HepG2 (cell line): ENCODE measurements around the gene INTS14. TPM values are rescaled to one million over a fixed set of nuclear protein-coding genes. Genes with fewer than 3 reads are reported as not detected.

ENCODE experiments used
- ATAC-seq: fragments of 200-7000 bp; cut with Tn5 transposase; 3 replicates; pipeline ENCODE4 v1.9.1; 2020; ENCODE audit warnings: mild to moderate bottlenecking, moderate library complexity
- BruUV-seq: library from RNA; stranded (reverse); fragments of 400-500 nt; replicated peaks from 2 replicates; lab custom pipeline; 2021; lab: Mats Ljungman, UMichigan
- CTCF ChIA-PET: fragments of 300-600 bp; formaldehyde crosslinking; extraction: SDS; loops from one replicate; lab custom pipeline; 2021; ENCODE audit warnings: low total read pairs, inconsistent platforms, low intra/inter-chr PET ratio; lab: Yijun Ruan, JAX
- POLR2A ChIA-PET: fragments of 350-600 bp; sonication (Branson Sonifier 250); formaldehyde crosslinking; loops from one replicate; lab custom pipeline; 2020; ENCODE audit warnings: antibody characterized with exemption, inconsistent platforms; lab: Yijun Ruan, JAX
- DNase-seq: peaks from one replicate; pipeline ENCODE4 v3.0.0-alpha.2; 2015; ENCODE audit warnings: low spot score
- FAIRE-seq: peaks from 3 replicates; lab custom pipeline; 2011; peaks lifted over from hg19 to GRCh38; lab: Jason Lieb, UNC
- H2AFZ ChIP-seq: one replicate; pipeline ENCODE4 v1.6.1; 2011; ENCODE audit warnings: low read length, inconsistent platforms
- H3K27ac ChIP-seq: fragments of 300-600 bp; 3 replicates; pipeline ENCODE4 v1.8.0; 2011; ENCODE audit warnings: mixed run types, mild to moderate bottlenecking, mixed read lengths, low read length, inconsistent platforms; ENCODE audit not compliant: insufficient read depth; ENCODE audit errors: extremely low read length
- H3K27me3 ChIP-seq, 2 experiments: fragments of 200-600 bp in 1 of 2; 2 replicates in 1 of 2; 3 replicates in 1 of 2; pipeline versions ENCODE4 v1.6.0 to v1.8.0; 2011; ENCODE audit warnings: low read length in 2 of 2, mild to moderate bottlenecking in 2 of 2, moderate library complexity in 2 of 2, inconsistent platforms in 1 of 2; ENCODE audit not compliant: insufficient read depth in 2 of 2, control insufficient read depth in 1 of 2
- H3K36me3 ChIP-seq, 2 experiments: fragments of 200-600 bp in 1 of 2; replicated peaks in 1 of 2; 2 replicates in 1 of 2; 3 replicates in 1 of 2; pipeline versions ENCODE4 v1.5.1 to v1.8.0; 2011; ENCODE audit warnings: low read length in 2 of 2, inconsistent platforms in 1 of 2; ENCODE audit not compliant: insufficient read depth in 2 of 2, control insufficient read depth in 1 of 2
- H3K4me1 ChIP-seq: 2 replicates; pipeline ENCODE4 v1.5.1; 2012; ENCODE audit warnings: low read length, inconsistent platforms; ENCODE audit not compliant: insufficient read depth
- H3K4me2 ChIP-seq: 2 replicates; pipeline ENCODE4 v1.6.0; 2011; ENCODE audit warnings: low read depth, low read length, inconsistent platforms
- H3K4me3 ChIP-seq, 3 experiments: fragments of 200-600 bp in 1 of 3; sonication (generic), shearing (Covaris generic) in 1 of 3; replicated peaks in 1 of 3; 2 replicates each; pipeline ENCODE4 v1.5.1; 2011 to 2016; ENCODE audit warnings: low read length in 3 of 3, inconsistent platforms in 2 of 3, low read depth in 2 of 3, mild to moderate bottlenecking in 2 of 3, control low read depth in 1 of 3, mixed read lengths in 1 of 3; ENCODE audit not compliant: insufficient read depth in 1 of 3
- H3K79me2 ChIP-seq: one replicate; pipeline ENCODE4 v1.6.1; 2011; ENCODE audit warnings: low read length, inconsistent platforms; ENCODE audit not compliant: insufficient read depth
- H3K9ac ChIP-seq: 2 replicates; pipeline ENCODE4 v1.6.0; 2011; ENCODE audit warnings: mild to moderate bottlenecking, low read depth, low read length, inconsistent platforms; ENCODE audit not compliant: insufficient read depth
- H3K9me3 ChIP-seq: 2 replicates; pipeline ENCODE4 v1.5.1; 2012; ENCODE audit warnings: mild to moderate bottlenecking, low read length
- H4K20me1 ChIP-seq: 2 replicates; pipeline ENCODE4 v1.6.0; 2011; ENCODE audit warnings: inconsistent platforms, mild to moderate bottlenecking, low read length, moderate library complexity; ENCODE audit not compliant: insufficient read depth
- CEBPG ChIP-seq: IDR thresholded peaks from 2 replicates; pipeline ENCODE4 v1.6.1; 2016
- HNF4A ChIP-seq: sonication (generic); formaldehyde crosslinking; IDR thresholded peaks from 2 replicates; pipeline ENCODE4 v1.4.0; 2020; ENCODE audit warnings: missing genetic modification reagents
- SIN3A ChIP-seq: IDR thresholded peaks from 2 replicates; pipeline ENCODE4 v1.6.1; 2011; ENCODE audit warnings: low read depth, mild to moderate bottlenecking, control low read depth, low read length, borderline replicate concordance
- SIX1 ChIP-seq: sonication (generic); formaldehyde crosslinking; IDR thresholded peaks from 2 replicates; pipeline ENCODE4 v1.4.0; 2020; ENCODE audit warnings: missing genetic modification reagents, borderline replicate concordance
- SIX4 ChIP-seq: sonication (generic); formaldehyde crosslinking; IDR thresholded peaks from 2 replicates; pipeline ENCODE4 v1.4.0; 2020; ENCODE audit warnings: missing genetic modification reagents
- ZBTB8A ChIP-seq: sonication (generic); formaldehyde crosslinking; IDR thresholded peaks from 2 replicates; pipeline ENCODE4 v1.4.0; 2020; ENCODE audit warnings: mild to moderate bottlenecking, low read depth, missing genetic modification reagents, borderline replicate concordance
- ZNF572 ChIP-seq: sonication (generic); formaldehyde crosslinking; IDR thresholded peaks from 2 replicates; pipeline ENCODE4 v1.5.1; 2020; ENCODE audit warnings: mild to moderate bottlenecking, missing genetic modification reagents
- WGBS: methylation state at CpG from one replicate; pipeline ENCODE4 v1.1.6; 2017; ENCODE audit warnings: low lambda C conversion rate; 5-methylcytosine and 5-hydroxymethylcytosine counted together
- in situ Hi-C: cut with HindIII; loops from 2 replicates; pipeline ENCODE4 v1.10.0; 2017; ENCODE audit warnings: low pct_unique_long_range_greater_than_20kb; ENCODE audit not compliant: extremely low pct_ligation_motif_present
- intact Hi-C: fragments of 100-400 bp; cut with micrococcal nuclease; formaldehyde crosslinking; loops from one replicate; pipeline ENCODE4 v1.10.0; 2022; ENCODE audit not compliant: unreplicated experiment
- polyA plus RNA-seq, 8 experiments: library from polyadenylated mRNA; depleted of rRNA in 3 of 8; stranded (reverse) in 7 of 8; unstranded in 1 of 8; fragments of >200 nt; fragmentation: Illumina TruSeq in 4 of 8; extraction: Trizol in 4 of 8; gene quantifications; 2 replicates each; pipeline versions ENCODE4 v1.2.1 to v1.2.3, GENCODE V29; 2011 to 2016; ENCODE audit warnings: low read depth in 4 of 8, missing spikeins in 1 of 8, mixed read lengths in 1 of 8; ENCODE audit not compliant: insufficient read depth in 1 of 8
- total RNA-seq, 5 experiments: library from RNA; depleted of rRNA; stranded (reverse); fragments of >200 nt; fragmentation: Illumina TruSeq; extraction: Trizol; gene quantifications; 2 replicates each; pipeline ENCODE4 v1.2.3, GENCODE V29; 2016; ENCODE audit warnings: low read depth in 1 of 5
- TF ChIP-seq, protein P1 (sequence below): sonication (generic); formaldehyde crosslinking; IDR thresholded peaks from 2 replicates; pipeline ENCODE4 v1.4.0; 2020; ENCODE audit warnings: missing genetic modification reagents, mild to moderate bottlenecking, borderline replicate concordance
- TF ChIP-seq, protein P2 (sequence below): sonication (generic); formaldehyde crosslinking; conservative IDR thresholded peaks from 2 replicates; pipeline ENCODE4 v1.4.0; 2020; ENCODE audit warnings: missing genetic modification reagents

INTS14 gene
- total and polyA plus RNA-seq, 2 of the 13 experiments (the other 11 are each of a cell fraction or from before 2014, with no cell fraction given), result 41.4 to 52.0 TPM

DNA sequence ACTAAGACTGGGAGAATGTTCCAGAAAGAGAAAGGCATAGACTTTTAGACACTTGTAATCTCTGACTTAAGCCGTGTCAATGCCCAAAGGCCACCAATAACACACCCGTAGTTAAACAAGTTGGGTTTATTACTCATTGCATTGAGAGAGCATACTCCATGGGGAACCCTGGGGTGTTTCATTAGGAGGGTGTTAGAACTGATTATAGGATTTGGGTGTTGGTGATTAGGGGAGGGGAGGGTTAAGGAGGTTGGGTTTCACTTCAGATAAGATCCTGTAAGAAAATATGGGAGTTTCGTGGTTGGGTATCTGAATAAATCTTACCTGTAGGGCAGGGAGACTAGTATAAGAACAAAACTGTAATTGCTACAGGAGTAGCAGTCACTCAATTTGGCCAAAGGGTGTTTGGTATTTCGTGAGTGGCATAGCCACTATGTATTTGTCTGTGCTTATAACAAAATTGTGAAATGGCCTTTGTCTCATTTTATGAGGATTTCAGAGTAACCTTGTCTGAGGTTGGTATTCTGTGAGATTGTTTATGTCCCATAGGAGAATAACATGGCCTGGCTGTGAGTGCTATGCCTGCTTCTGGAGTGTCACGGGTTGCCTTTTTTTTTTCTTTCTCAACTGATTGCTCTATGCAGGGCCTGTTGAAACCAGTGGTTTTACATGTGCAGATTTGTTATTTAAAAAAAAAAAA lies 77.7 kb downstream of the INTS14 start:
- peak overlapping the region; percentile 90 for H3K27ac ChIP-seq
- H3K9ac ChIP-seq, result no peak overlapping the region
- no peak for FAIRE-seq

DNA sequence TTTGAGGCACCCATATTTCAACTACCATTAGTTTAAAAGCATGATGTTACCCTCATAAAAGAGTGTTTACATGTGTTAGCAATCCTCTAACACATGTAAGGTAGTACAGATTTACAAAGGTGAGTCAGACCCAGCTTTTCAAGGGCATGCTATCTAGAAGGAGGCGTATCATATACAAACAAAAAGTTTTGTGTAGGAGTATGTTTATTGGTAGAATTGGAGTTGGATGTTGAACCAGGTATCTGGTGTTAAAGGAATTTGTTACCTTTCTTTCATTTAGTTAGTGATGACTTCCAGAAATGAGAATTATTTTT lies 78.2 kb downstream of the INTS14 start:
- H4K20me1 ChIP-seq, result peaks cover 17% of the 10 kb centered on the region; the same call in 1 of the 2 replicates
- no peaks in the 10 kb centered on the region for H3K9me3 ChIP-seq
- peaks cover 64% of the 10 kb centered on the region for H3K79me2 ChIP-seq
- BruUV-seq, result no TSS peak
- intact Hi-C loops, result loop anchor here (2.0 kb wide), 1 partner anchor 16 kb away; the partner anchor contains the start of gene DPP8
- in situ Hi-C loops, result no loop called here
- DNase-seq (peak; percentile 79), ATAC-seq (peak; percentile 27), FAIRE-seq (no peak)
- H3K4me2 ChIP-seq, result peak overlapping the region; percentile 90
- no peaks in the 10 kb centered on the region for H3K27me3 ChIP-seq
- peaks cover 61% of the 10 kb centered on the region for H3K4me1 ChIP-seq
- H2AFZ ChIP-seq, result no peak overlapping the region
- 12% methylated on average over 1 of the region's 1 CpG for WGBS
- ChIA-PET CTCF (interaction anchor here (2.5 kb wide), 1 partner anchor 15 kb away, joined by 11 read pairs; the partner anchor contains the start of gene DPP8), POLR2A (interaction anchor here (1.0 kb wide), 3 partner anchors 16 to 228 kb away, joined by 5 read pairs; partner anchors contain the start of genes INTS14 and RNU5B-1)
- peak overlapping the region; percentile 90 for H3K27ac ChIP-seq
- H3K9ac ChIP-seq, result no peak overlapping the region
- peak overlapping the region in 1 of 3 experiments; percentile 17; a peak in 1 of 6 replicates for H3K4me3 ChIP-seq
- H3K36me3 ChIP-seq, result peaks cover 0 to 4% of the 10 kb centered on the region in 2 experiments; a peak in 2 of 5 replicates
- TF ChIP-seq ZBTB8A (CRISPR knock-in tag), result no peak
- TF ChIP-seq, protein P1, sequence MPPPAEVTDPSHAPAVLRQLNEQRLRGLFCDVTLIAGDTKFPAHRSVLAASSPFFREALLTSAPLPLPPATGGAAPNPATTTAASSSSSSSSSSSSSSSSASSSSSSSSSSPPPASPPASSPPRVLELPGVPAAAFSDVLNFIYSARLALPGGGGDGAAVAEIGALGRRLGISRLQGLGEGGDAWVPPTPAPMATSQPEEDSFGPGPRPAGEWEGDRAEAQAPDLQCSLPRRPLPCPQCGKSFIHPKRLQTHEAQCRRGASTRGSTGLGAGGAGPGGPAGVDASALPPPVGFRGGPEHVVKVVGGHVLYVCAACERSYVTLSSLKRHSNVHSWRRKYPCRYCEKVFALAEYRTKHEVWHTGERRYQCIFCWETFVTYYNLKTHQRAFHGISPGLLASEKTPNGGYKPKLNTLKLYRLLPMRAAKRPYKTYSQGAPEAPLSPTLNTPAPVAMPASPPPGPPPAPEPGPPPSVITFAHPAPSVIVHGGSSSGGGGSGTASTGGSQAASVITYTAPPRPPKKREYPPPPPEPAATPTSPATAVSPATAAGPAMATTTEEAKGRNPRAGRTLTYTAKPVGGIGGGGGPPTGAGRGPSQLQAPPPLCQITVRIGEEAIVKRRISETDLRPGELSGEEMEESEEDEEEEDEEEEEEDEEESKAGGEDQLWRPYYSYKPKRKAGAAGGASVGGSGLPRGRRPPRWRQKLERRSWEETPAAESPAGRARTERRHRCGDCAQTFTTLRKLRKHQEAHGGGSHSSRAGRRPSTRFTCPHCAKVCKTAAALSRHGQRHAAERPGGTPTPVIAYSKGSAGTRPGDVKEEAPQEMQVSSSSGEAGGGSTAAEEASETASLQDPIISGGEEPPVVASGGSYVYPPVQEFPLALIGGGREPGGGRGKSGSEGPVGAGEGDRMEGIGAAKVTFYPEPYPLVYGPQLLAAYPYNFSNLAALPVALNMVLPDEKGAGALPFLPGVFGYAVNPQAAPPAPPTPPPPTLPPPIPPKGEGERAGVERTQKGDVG, result no peak
- TF ChIP-seq SIX1, result peak; percentile 18; the same call in 1 of the 2 replicates
- TF ChIP-seq ZNF572, result no peak
- TF ChIP-seq CEBPG, result no peak
- TF ChIP-seq, protein P2, sequence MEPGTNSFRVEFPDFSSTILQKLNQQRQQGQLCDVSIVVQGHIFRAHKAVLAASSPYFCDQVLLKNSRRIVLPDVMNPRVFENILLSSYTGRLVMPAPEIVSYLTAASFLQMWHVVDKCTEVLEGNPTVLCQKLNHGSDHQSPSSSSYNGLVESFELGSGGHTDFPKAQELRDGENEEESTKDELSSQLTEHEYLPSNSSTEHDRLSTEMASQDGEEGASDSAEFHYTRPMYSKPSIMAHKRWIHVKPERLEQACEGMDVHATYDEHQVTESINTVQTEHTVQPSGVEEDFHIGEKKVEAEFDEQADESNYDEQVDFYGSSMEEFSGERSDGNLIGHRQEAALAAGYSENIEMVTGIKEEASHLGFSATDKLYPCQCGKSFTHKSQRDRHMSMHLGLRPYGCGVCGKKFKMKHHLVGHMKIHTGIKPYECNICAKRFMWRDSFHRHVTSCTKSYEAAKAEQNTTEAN (CRISPR knock-in tag), result 0 out of 2 replicates have a peak, but pooled peaks have one; percentile 48
- TF ChIP-seq SIX4, result no peak

More for the DNA sequence above, 77.7 kb downstream of the INTS14 start:
- peak overlapping the region; percentile 90 for H3K4me2 ChIP-seq
- DNase-seq (no peak), ATAC-seq (no peak)
- no peaks in the 10 kb centered on the region for H3K9me3 ChIP-seq
- peaks cover 67% of the 10 kb centered on the region for H3K79me2 ChIP-seq
- H3K4me3 ChIP-seq, result peak overlapping the region in 2 of 3 experiments; percentile 3 to 17; a peak in 3 of 6 replicates
- H4K20me1 ChIP-seq, result peaks cover 17% of the 10 kb centered on the region; the same call in 1 of the 2 replicates
- H2AFZ ChIP-seq, result no peak overlapping the region
- peaks cover 0 to 4% of the 10 kb centered on the region in 2 experiments; a peak in 2 of 5 replicates for H3K36me3 ChIP-seq
- CTCF ChIA-PET, result interaction anchor here (2.5 kb wide), 1 partner anchor 16 kb away, joined by 11 read pairs; the partner anchor contains the start of gene DPP8
- H3K4me1 ChIP-seq, result peaks cover 61% of the 10 kb centered on the region
- BruUV-seq, result no TSS peak
- POLR2A ChIA-PET, result interaction anchor here (1.0 kb wide), 3 partner anchors 16 to 229 kb away, joined by 5 read pairs; partner anchors contain the start of genes INTS14 and RNU5B-1
- 45% methylated on average over 5 of the region's 5 CpGs for WGBS
- TF ChIP-seq, protein P2 (CRISPR knock-in tag), result 0 out of 2 replicates have a peak, but pooled peaks have one; percentile 1
- TF ChIP-seq SIN3A, result peak; percentile 1; the same call in 1 of the 2 replicates
- TF ChIP-seq HNF4A, result no peak
- 0 out of 2 replicates have a peak, but pooled peaks have one; percentile 1 for TF ChIP-seq SIX1
- no peaks in the 10 kb centered on the region for H3K27me3 ChIP-seq
- intact Hi-C loops, result loop anchor here (2.0 kb wide), 1 partner anchor 16 kb away; the partner anchor contains the start of gene DPP8
- in situ Hi-C loops, result no loop called here
